Medulla oblongata (tissue), 1 donor: ENCODE data around the gene DGKD.

Source experiments
- DNase-seq: peaks from one replicate; pipeline ENCODE4 v3.0.0-alpha.2; 2015; ENCODE audit errors: extremely low spot score

The DGKD gene

GRCh38 chr2:233446606-233447305 lies 92.5 kb downstream of the DGKD start:
- DNase-seq, result no peak

GRCh38 chr2:233447506-233448219 lies 93.4 kb downstream of the DGKD start:
- DNase-seq, result no peak

GRCh38 chr2:233448220-233448559 lies 93.9 kb downstream of the DGKD start:
- no peak for DNase-seq

GRCh38 chr2:233448575-233448974 lies 94.3 kb downstream of the DGKD start:
- DNase-seq, result no peak

GRCh38 chr2:233449081-233449901 lies 95.0 kb downstream of the DGKD start:
- DNase-seq, result peak; percentile 55

- no peak for DNase-seq
These were observed 95.9 kb downstream of the DGKD start for GRCh38 chr2:233449921-233450863.

- DNase-seq, result no peak
These were observed 96.7 kb downstream of the DGKD start for GRCh38 chr2:233450864-233451575.

- no peak for DNase-seq
These were observed 97.7 kb downstream of the DGKD start for GRCh38 chr2:233451950-233452349.

- no peak for DNase-seq
These were observed 99.0 kb downstream of the DGKD start for GRCh38 chr2:233453111-233453915.

GRCh38 chr2:233453916-233454315 lies 99.6 kb downstream of the DGKD start:
- DNase-seq, result no peak

GRCh38 chr2:233455006-233455405 lies 100.7 kb downstream of the DGKD start:
- DNase-seq, result no peak

- DNase-seq, result no peak
These were observed 101.2 kb downstream of the DGKD start for GRCh38 chr2:233455491-233455890.

GRCh38 chr2:233456111-233456510 lies 101.8 kb downstream of the DGKD start:
- DNase-seq, result no peak

- DNase-seq, result no peak
These were observed 102.6 kb downstream of the DGKD start for GRCh38 chr2:233456934-233457333.

- no peak for DNase-seq
These were observed 103.1 kb downstream of the DGKD start for GRCh38 chr2:233457356-233457755.

GRCh38 chr2:233458031-233458610 lies 103.8 kb downstream of the DGKD start:
- no peak for DNase-seq

- no peak for DNase-seq
These were observed 104.5 kb downstream of the DGKD start for GRCh38 chr2:233458826-233459225.

GRCh38 chr2:233459426-233459825 lies 105.1 kb downstream of the DGKD start:
- DNase-seq, result no peak

GRCh38 chr2:233460726-233461441 lies 106.6 kb downstream of the DGKD start:
- peak; percentile 32 for DNase-seq
